HG02943 (cell line): ENCODE measurements around the gene LTB.
"Not testable (repeated sequence)": the region's sequence is repeated elsewhere in the genome, so short reads cannot be mapped to it uniquely, and the experiment has no call there.

ENCODE experiments used
- ATAC-seq: cut with Tn5 transposase; IDR thresholded peaks from one replicate; pipeline ENCODE4 v1.9.1; 2021; ENCODE audit warnings: mild to moderate bottlenecking, low read depth, moderate library complexity; ENCODE audit not compliant: unreplicated experiment

LTB gene

DNA sequence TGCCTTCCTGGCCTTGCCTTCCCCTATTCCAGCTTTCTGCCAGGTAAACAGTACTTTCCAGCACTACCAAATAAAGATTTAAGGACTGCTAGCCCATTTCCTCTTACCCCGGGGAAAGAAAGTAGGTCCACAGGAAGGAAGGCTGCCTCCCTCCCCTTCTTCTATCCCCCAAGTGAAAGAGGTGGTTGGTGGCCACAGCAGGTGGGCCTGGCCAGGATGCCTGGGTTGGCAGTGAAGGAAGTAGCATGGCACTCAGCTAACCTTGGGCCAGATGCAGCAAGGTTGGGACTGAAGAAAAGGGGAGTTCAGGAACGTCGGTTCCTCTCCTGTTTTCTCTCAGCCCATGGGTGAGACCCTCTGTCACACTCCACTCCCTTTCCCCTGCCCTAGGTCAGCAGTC, 25.9 kb downstream of the LTB start:
- no peak for ATAC-seq

DNA sequence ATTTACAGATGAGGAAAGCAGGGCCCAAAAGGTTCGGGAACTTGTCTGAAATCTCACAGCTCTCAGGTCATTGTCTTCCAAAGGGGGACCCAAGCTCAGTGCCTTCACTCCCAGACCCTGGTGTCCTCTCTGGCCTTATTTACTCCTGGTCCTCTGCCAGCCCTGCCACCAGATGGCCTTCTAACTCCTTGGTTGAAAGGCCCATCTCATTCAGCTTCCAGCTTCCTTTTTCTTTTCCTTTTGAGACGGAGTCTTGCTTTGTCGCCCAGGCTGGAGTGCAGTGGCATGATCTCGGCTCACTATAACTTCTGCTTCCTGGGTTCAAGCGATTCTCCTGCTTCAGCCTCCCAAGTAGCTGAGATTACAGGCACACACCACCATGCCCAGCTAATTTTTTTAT, 30.9 kb downstream of the LTB start:
- not testable (repeated sequence) for ATAC-seq

DNA sequence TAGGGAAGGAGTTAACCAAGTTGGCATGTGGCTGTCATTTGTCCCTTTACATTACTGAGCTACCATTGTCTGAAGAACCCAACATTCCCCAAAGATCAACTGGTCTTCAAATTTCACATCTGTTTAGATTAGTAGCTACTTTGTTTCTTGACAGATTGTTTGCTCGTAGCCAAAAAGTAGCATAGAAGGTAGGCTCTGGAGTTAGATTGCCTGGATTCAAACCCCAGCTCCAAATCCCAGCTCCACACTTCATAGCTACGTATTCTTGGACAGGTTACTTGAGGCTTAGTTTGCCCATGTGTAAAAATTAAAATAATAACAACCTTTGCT, 33.7 kb downstream of the LTB start:
- no peak for ATAC-seq

DNA sequence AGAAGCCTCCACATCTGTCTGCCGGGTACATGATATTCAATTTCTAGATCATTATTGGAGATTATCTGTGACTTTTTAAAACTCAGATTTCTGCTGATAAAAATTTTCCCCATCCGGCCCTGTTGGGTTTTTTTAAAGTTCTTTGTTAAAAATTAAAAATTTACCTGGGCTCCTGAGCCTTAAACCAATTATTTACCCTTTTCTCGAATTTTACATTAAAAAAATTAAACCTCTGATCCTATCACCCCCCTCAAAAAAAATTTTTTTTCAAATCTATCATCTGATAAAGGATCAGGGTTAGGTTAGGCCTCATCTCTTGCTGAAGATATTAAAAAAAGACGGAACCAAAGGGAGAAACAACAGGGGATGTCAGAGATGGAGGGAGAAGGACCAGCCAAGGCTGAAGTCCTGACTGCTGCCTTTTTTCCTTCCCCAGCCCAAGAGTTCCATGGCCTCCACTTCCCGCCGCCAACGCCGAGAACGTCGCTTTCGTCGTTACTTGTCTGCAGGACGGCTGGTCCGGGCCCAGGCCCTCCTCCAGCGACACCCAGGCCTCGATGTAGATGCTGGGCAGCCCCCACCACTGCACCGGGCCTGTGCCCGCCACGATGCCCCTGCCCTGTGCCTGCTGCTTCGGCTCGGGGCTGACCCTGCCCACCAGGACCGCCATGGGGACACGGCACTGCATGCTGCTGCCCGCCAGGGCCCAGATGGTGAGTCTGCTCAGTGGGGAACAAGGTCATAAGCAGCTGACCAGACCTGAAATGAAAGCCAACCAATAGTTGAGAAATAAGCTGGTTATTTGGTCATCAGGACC, 34.3 kb downstream of the LTB start:
- ATAC-seq, result no peak

DNA sequence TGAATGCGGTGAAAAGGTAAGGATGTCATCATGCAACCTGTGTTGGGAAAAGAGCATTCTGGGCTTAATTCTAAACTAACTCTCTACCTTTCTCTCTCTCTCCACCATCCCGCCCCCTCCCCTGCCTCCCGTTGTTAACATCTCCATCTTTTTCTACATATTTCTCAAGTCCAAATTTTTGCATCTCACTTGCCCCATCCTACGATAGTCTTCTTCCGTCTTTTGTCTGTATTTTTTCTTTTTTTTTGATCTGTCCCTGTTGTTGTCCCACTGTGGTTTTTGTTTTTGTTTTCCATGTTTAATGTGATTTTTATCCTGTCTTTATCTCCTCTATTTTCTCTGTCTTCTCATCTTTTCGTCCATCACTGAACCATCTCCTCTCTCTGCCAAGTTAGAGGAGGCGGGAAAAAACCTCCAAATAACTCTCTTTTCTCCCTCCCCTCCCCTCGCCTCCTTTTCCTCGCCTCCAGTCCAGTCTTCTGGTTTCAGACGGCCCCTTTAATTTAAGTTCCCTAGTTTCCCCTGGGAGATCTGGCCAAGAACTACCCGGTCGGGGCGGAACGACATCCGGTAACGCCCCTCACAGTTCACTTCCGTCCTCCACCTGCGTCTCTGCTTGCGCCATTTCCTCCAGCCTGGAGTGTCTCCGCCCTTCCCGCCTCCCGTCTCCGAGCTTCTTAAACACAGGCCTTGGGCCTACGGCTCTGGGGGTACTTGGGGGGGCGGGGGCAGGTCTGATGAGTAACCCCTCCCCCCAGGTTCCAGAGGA, 35.1 kb downstream of the LTB start, which contains the start of gene NFKBIL1:
TSS of gene NFKBIL1 (plus strand) at position 651 of the 769 bp plus-strand sequence. CDS start at position 738, 87 bp downstream.
- peak; percentile 42 for ATAC-seq

DNA sequence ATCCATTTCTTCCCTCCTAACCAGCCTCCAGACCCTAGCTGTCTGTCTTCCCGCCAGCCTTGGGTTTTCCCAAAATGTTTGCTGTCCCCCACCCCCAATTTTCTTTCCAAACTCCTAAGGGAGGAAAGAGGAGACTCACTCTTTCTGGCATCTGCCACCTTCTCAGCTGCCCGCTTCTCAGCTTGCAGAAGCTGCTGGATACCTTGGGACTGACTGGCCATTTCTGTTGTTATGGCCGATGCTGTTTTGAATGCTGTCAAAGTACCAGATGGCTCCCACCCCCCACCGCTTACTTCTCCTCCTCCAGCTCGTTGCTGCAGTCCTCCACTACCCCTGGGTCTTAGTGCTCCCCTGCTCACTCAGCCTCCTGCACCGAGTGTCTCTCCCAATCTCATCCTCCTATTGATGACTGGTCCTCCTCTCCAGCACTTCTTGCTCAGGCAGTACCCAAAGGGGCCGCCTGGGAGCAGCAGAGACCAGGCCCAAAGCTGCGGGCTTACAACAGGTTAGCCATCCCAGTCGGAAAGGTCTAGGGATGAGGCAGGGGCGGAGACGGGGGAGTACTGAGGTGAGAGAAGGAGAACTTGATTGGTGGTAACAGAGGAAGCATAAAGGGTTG, 35.8 kb downstream of the LTB start, which contains the start of gene ATP6V1G2:
TSS of gene ATP6V1G2 (minus strand) at position 270 of the 619 bp plus-strand sequence. CDS start at position 221, 49 bp downstream.
- peak; percentile 33 for ATAC-seq

DNA sequence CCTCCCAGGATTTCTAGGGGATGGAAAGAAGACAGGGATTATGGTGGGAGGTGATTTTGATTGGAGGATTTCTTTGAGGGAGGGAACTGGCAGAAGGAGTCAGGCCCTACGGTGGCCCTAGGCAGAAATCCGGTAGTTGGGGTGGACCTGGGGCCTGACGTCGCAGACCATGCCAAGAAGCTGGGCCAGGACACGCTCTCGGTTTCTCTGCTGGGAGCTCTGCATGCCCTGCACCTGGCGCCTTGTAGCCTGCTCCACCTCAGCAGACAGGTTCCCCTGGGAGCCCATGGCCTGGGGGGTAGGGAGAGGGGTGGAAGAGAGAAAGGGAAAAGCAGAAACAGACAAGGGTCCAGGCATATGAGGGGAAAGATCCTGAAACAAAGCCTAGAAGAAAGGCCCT, 36.9 kb downstream of the LTB start:
- no peak for ATAC-seq

DNA sequence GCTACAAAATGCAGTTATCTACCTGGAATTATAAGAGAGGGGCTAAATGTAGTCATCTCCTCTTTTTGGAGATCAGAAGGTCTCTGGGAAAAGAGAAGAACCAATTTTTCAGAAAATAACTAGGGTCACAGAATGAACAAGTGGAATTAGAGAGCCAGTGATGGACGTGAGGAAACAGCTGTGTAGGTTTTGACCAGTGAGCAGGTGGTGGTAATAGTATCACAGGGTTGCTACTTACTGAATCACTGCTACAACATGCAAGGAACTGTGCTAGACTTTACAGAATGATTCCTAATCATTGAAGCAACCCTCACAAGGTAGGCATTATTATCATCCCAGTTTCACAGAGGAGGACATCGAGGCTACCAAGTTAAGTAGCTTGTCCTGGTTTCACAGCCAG, 37.5 kb downstream of the LTB start:
- no peak for ATAC-seq

DNA sequence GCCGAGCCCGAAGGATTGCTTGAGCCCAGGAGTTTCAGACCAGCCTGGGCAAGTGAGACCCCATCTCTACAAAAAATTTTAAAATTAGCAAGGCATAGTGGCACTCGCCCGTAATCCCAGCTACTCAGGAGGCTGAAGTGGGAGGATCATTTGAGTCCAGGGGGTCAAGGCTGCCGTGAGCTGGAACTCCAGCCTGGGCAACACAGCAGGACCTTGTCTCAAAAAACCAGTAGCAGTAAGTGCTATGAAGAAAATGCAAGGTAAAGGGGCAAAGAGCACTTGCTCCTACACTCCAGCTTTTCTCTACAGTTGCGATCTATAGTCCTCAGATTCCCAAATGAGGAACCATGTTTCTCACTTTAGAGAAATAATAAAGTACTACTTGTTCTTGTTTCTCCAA, 38.6 kb downstream of the LTB start:
- ATAC-seq, result no peak

DNA sequence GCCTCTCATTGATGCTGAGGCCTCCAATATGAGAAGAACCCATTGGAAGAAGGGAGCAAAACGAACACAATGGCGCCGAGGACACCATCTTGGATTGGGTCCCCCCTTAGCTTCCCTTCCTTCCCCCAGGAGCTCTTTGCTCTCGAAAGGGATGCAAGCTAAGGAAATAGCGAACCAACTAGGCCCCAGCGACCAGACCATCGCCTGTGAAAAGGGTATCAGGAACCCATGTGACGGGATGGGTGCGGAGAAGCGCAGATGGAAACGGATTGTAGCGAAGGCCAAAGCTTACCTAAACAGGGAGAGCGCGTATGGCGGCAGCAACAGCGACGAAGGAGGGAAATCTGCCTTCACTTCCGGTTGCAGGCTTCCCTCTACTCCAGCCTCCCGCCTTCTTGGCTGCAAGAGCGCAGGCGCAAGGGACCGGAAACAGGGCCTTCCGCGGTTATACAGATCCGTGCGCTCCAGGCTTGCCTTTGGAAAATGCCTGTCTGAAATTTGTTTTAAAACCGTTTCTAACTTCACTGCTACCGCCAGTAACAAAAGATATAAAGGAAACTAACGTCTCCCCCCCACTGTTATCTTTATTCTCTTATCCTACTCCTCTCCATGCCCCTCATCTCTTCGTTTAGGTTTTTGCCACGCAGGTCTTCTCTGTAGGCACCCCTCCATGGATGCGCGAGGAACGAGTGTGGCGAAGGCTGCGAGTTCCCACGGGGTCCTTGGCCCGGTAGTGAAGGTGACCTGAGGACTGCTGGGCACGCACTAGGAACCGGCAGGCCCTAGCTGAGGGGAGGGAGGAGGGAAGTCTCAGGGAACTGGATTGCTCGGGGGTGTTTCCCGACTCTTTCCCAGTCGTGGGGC, 40.3 kb downstream of the LTB start, which contains the start of gene DDX39B:
TSS of gene DDX39B (minus strand) at position 346 of the 864 bp plus-strand sequence. CDS start 1,471 bp downstream, outside the sequence.
- peak; percentile 58 for ATAC-seq

DNA sequence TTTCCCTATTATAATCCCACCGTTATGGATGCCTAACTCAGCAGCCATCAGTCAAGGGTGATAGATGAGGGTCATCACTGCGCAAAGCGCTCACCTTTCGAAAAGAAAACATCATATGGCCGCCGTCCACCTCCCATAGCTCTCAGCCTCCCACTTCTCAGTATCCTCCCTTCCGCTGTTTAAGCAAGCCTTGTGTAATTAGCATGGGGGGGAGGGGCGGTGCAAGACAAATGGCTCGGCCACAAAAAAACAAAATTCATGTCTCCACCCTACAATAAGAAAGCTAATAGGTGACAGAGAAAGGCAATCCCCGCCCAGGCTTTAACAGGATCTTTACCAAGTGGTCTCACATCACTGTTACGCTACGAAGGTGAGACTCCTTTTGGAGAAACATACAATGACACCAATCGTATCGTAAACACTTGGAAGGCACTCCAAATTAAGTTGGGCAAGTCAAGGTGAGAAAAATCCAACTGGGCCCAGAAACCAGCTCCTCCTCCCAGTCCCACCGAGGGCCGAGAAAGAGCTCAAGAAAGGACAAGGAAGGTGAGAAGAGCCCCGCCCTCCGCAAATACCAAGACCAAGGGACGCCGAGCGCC, 41.1 kb downstream of the LTB start:
- ATAC-seq, result no peak

DNA sequence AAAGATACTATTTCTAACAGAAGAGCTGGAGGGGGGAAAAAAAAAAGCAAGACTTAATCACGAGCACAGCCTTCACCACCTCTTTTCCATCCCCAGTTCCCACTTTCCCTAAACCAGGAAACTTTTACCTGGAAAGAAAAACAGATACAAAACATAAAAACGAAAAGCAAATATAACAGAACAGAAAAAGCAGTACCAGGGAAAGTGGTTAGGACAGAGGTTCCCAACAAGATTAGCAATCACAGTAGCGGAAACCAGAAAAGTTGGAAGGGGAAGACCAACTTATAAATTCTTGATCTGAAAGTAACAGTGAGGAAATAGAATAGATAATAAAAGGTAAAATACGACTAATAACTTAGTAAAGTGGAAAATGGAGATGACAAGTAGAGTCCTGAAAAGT, 41.6 kb downstream of the LTB start:
- ATAC-seq, result no peak

DNA sequence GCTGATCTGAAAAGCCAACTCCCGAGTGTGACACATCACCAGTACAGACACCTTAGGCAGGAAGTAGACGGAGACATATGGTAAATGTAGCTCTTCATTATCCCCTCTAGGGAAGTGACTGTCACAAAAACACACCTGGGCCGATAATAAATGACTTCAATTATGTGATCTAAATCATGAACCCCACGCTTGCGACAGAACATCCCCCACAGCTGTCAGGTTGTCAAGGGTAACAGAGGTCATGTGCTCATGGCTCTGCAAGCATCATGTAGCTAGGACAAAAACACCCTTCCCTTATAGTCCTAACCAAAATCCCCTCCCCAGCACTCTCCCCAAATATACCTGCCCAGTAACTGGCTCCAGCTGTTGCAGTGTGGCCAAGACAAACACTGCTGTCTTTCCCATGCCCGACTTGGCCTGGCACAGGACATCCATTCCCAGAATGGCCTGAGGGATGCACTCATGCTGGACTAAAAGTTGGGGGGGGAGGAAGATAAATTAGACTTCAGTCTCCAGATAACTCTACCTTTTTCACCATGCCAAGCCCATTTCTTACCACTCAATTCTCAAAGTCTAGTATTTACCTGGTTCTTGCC, 43.3 kb downstream of the LTB start:
- ATAC-seq, result no peak

DNA sequence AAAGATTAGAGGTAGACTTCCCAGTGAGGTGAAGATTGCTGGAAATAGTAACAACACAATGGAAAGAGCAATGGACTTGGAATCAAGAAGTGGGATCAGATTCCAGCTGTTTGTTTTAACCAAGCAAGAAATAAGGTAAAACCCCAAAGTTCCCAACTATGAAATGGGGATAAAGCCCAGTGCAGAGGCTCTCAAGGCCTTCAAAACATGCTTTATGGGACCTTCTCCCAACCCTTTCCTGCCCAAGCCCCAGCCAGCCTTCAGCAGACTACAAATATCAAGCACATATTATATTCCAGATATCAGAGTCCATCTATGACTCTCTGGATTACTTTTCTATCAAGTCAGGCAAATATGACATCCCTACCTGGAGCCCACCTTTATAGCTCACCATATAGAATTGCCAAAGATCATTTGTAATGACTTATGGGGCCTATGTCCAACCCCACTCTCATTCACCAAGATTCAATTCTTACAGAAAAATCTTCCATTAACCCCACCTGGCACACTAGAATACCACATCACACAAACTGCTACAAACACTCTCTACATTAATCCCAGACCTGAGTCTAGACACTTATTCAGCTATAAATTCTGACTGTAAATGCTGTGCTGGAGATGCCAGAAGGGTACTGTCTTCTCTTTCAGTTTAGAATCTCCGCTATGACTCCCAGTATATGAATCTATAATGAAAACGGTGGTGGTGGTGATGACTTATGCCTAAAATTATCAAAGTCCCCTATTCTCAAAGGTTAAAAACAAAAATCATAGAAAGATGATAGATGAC, 46.5 kb downstream of the LTB start:
- ATAC-seq, result no peak

DNA sequence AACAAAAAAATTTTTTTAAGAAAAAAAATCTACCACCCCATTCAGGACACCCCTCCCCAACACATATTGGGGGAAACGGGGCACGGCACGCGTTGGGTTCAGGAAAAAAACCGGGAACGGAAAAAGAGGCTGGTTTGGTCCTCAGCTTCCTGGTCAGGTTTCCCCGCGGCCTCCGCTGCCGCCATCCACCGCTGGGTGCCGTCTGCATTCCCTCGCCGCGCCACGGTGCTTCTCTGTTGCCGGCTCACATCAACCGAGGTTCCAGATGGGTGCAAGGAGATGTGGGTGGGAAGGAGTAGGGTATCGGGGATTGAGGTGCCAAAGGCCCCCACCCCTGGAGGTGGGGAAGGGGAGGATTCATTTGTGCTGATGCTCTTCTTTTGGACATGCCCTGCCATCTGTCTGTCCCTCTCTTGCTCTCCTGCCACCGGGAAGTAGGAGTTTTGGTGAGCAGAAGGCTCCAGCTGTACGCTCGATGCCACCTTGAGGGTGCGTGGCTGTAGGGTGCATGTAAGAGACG, 47.6 kb downstream of the LTB start:
- no peak for ATAC-seq

DNA sequence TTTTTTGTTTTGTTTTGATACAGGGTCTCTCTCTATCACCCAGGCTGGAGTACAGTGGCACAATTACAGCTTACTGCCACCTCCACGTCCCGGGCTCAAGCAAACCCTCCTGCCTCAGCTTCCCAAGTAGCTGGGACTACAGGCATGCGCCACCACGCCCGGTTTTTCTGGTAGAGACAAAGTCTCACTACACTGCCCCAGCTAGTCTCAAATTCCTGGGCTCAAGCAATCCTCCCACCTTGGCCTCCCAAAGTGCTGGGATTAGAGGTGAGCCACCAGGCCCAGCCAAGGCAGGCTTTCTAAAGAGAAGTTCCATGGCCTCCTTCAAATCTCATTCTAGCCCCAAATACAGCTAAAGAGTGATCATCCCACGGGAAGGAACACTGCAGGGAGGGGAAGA, 48.2 kb downstream of the LTB start:
- no peak for ATAC-seq

DNA sequence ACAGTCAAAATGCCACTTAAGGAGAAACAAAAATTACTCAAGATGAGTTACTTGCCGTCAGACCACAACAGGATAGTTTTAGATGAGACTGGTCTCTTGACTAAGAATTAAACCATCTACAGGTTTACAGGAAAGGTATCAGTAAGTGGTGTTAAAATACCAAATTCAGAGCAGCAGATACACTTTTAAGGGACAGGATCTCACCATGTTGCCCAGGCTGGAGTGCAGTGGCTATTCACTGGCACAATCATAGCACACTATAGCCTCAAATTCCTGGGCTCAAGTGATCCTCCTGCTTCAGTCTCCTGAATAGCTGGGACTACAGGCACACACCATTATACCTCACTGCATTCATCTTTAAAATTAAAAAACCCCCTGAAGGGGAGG, 48.8 kb downstream of the LTB start:
- ATAC-seq, result no peak

DNA sequence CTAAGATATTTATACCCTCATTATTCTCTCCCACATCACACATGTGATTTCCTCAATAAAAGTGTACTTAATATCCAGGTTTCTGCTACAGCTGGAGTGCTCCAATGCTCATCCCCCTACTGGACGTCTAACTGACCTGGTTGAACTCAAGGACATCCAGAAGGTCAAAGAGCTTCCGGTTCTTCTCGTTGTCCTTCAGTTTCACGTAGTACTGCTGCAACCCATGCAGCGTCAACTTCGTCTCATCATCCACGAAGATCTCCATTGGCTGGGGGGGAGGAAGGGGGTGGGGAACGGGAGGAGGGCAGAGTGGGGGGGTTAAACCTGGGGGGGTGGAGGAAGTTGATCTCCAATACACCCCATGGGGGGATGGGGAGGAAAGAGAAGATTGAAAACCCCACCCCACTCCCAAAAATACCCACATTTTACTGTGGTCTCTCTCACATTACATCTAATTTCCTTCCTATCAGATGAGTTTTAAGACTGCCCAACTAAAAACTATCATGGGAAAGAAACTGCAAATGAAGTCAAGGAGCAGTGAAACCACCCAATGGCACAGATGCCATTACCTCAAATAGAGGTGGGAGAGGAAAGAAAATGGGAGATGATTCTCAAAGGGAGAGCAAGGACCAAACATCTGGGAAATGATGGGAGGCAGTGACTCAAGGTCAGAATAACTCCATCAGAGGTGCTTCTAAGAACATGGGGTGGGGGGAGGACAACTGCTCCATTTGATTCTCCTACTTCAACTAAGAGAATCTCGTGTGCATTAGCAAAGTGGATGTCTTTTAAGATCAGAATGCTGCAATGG, 49.4 kb downstream of the LTB start:
- ATAC-seq, result no peak
